Epithelial cell of proximal tubule (primary cell): Measurements from ENCODE around the gene AR. TPM values are rescaled to one million over a fixed set of nuclear protein-coding genes. Genes with fewer than 3 reads are reported as not detected.

Source experiments
- DNase-seq: peaks from one replicate; pipeline ENCODE4 v3.0.0-alpha.2; 2011; ENCODE audit warnings: low read depth
- H3K4me3 ChIP-seq: 2 replicates; pipeline ENCODE4 v1.5.1; 2011; ENCODE audit warnings: low read depth, mild to moderate bottlenecking, low read length
- total RNA-seq: library from RNA; depleted of rRNA; stranded (reverse); fragments of >200 nt; gene quantifications from 2 replicates; pipeline ENCODE4 v1.2.3, GENCODE V29; 2015
- TF ChIP-seq, protein P1 (sequence below): conservative IDR thresholded peaks from 2 replicates; pipeline ENCODE4 v1.5.1; 2012; ENCODE audit warnings: low read depth, mild to moderate bottlenecking, low read length

The AR gene
- total RNA-seq, 1 donor from 2014 or later = 0.40 TPM

DNA sequence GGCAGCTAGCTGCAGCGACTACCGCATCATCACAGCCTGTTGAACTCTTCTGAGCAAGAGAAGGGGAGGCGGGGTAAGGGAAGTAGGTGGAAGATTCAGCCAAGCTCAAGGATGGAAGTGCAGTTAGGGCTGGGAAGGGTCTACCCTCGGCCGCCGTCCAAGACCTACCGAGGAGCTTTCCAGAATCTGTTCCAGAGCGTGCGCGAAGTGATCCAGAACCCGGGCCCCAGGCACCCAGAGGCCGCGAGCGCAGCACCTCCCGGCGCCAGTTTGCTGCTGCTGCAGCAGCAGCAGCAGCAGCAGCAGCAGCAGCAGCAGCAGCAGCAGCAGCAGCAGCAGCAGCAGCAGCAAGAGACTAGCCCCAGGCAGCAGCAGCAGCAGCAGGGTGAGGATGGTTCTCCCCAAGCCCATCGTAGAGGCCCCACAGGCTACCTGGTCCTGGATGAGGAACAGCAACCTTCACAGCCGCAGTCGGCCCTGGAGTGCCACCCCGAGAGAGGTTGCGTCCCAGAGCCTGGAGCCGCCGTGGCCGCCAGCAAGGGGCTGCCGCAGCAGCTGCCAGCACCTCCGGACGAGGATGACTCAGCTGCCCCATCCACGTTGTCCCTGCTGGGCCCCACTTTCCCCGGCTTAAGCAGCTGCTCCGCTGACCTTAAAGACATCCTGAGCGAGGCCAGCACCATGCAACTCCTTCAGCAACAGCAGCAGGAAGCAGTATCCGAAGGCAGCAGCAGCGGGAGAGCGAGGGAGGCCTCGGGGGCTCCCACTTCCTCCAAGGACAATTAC lies 1.4 kb downstream of the AR start:
- peak overlapping the region; percentile 59 for H3K4me3 ChIP-seq
- TF ChIP-seq, protein P1, sequence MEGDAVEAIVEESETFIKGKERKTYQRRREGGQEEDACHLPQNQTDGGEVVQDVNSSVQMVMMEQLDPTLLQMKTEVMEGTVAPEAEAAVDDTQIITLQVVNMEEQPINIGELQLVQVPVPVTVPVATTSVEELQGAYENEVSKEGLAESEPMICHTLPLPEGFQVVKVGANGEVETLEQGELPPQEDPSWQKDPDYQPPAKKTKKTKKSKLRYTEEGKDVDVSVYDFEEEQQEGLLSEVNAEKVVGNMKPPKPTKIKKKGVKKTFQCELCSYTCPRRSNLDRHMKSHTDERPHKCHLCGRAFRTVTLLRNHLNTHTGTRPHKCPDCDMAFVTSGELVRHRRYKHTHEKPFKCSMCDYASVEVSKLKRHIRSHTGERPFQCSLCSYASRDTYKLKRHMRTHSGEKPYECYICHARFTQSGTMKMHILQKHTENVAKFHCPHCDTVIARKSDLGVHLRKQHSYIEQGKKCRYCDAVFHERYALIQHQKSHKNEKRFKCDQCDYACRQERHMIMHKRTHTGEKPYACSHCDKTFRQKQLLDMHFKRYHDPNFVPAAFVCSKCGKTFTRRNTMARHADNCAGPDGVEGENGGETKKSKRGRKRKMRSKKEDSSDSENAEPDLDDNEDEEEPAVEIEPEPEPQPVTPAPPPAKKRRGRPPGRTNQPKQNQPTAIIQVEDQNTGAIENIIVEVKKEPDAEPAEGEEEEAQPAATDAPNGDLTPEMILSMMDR = no peak
- no peak for DNase-seq

DNA sequence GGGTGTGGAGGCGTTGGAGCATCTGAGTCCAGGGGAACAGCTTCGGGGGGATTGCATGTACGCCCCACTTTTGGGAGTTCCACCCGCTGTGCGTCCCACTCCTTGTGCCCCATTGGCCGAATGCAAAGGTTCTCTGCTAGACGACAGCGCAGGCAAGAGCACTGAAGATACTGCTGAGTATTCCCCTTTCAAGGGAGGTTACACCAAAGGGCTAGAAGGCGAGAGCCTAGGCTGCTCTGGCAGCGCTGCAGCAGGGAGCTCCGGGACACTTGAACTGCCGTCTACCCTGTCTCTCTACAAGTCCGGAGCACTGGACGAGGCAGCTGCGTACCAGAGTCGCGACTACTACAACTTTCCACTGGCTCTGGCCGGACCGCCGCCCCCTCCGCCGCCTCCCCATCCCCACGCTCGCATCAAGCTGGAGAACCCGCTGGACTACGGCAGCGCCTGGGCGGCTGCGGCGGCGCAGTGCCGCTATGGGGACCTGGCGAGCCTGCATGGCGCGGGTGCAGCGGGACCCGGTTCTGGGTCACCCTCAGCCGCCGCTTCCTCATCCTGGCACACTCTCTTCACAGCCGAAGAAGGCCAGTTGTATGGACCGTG lies 2.2 kb downstream of the AR start:
- DNase-seq = no peak
- TF ChIP-seq, protein P1 = no peak
- H3K4me3 ChIP-seq = peak overlapping the region; percentile 59

DNA sequence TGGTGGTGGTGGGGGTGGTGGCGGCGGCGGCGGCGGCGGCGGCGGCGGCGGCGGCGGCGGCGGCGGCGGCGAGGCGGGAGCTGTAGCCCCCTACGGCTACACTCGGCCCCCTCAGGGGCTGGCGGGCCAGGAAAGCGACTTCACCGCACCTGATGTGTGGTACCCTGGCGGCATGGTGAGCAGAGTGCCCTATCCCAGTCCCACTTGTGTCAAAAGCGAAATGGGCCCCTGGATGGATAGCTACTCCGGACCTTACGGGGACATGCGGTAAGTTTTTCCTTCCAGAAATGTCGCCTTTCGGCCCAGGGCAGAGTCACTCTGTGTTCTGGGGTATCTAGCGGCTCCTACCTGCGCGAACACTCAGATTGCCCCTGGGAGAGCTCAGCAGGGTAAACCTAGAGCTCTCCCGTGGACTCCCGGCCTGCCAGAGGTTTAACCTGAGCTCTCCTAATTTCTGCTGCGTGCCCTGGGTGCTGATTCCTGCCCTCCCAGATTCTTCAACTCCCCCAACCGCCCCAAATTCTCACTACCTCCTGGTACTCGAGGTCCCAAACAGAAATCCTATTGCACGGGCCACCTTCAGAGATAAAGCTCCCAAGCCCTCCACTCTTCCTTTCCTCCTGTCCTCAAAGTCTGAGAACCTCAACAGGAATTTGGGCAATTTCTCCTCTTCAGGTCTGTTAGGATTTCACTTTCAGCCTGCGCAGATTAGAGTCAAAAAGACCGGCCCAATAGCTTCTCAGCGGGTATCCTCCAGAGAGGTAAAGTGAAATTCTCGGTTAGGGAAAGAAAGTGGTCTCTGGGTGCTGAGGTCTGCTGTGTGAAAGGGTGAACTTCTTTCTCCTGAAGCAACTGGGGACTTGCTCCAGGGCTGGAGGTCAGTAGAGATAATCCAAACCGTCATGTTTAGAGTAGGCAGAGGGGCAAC lies 2.9 kb downstream of the AR start:
- H3K4me3 ChIP-seq = peak overlapping the region; percentile 59
- DNase-seq = no peak
- TF ChIP-seq, protein P1 = no peak

DNA sequence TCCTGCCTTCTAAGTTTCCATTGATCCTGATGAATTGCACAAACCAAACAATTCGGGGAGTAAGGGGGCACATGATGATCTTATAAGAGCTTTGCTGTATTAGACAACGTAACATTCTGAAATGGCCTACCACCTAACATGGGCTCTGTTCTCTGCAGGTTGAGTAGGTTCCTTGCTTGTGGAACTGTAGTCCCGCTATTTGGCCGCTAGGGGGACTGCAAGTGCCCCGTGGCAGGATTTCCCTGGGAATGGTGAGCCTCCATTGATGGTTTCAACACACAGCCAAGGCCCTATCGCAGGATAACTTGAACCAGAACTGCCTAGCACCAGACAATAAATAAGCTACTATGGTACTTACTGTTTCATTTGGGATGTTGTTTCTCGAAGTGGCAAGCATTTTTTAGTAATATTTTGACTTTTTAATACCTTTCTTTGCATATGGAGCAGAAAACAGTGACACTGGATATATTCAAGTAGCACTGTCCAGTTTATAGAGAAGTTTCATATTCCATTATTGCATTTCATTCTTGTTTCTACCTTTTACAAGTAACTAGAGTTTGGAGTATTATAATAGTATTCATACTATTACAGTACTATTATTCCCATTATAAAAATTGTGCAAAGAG lies 11.9 kb downstream of the AR start:
- DNase-seq = no peak
- TF ChIP-seq, protein P1 = peak; percentile 84
- no peak overlapping the region for H3K4me3 ChIP-seq

DNA sequence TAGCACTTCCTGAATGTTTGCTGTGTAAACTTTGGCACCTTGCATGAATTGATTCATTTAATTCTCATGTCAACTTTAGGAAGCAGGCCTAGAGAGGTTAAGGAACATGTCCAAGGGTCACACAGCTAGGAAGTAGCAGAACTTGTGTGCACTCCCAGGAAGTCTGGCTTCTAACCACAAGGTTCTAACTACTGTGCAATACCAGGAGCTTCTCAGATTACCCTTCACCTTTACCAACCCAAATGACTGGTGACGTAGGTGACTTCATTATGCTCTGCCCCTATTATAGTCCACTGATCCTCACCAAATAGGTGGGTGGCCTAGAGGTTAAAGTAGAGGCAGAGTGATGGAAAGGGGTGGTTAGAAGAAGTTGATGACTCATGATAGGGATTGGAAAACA lies 14.4 kb downstream of the AR start:
- DNase-seq = no peak
- no peak overlapping the region for H3K4me3 ChIP-seq
- TF ChIP-seq, protein P1 = no peak
